NCI-H146 treated with DMSO at 0.1 percent for 48 hours (cell line): Measurements from ENCODE around the gene NAB1.
A peak's percentile ranks its signal among the peaks of the same experiment; 100 is the strongest.
"Not testable (repeated sequence)": the region's sequence is repeated elsewhere in the genome, so short reads cannot be mapped to it uniquely, and the experiment has no call there.

Source experiments
- DNase-seq: peaks from one replicate; lab custom pipeline; 2025; ENCODE audit not compliant: unreplicated experiment; lab: John Stamatoyannopoulos, UW

NAB1 gene, protein sequence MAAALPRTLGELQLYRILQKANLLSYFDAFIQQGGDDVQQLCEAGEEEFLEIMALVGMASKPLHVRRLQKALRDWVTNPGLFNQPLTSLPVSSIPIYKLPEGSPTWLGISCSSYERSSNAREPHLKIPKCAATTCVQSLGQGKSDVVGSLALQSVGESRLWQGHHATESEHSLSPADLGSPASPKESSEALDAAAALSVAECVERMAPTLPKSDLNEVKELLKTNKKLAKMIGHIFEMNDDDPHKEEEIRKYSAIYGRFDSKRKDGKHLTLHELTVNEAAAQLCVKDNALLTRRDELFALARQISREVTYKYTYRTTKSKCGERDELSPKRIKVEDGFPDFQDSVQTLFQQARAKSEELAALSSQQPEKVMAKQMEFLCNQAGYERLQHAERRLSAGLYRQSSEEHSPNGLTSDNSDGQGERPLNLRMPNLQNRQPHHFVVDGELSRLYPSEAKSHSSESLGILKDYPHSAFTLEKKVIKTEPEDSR

DNA sequence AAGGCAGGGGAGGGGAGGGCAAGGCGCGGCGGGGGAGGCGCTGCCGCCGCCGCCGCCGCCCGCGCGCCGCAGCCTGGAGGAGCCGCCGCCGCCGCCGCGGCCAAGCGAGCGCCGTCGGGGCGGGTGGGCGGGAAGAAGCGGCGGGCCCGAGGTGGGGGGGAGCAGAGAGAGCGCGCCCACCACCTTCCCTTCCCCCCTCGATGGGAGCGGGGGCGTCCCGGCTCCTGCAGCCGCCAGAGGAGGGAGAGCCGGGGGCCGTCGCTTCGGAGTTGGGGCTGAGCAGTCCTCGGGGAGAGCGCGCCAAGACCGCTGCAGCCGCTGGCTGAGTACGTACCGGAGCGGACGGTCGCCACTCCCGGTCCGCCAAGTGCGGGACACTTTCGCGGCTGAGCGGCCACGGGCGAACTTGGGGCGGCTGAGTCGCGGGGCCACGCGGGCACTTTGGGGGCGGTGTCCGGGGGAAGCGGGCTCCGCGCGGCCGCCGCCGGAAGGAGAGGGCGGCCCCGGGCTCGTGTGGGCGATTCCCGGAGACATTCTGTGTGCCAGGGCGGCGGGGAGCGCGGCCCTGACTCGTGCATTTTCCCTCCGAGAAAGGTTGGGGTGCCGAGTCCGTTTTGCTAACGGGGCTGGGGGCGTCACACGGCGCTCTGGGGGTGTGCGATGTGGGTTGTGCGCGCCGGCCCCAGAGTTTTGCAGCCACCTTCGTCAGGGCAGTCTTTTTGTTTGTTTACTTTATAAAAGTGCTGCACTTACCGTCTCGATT lies at the start of gene NAB1:
Gene NAB1 (plus strand): TSS at position 49 of the 763 bp plus-strand sequence. CDS start 10,094 bp downstream, outside the sequence.
- DNase-seq, result no peak

DNA sequence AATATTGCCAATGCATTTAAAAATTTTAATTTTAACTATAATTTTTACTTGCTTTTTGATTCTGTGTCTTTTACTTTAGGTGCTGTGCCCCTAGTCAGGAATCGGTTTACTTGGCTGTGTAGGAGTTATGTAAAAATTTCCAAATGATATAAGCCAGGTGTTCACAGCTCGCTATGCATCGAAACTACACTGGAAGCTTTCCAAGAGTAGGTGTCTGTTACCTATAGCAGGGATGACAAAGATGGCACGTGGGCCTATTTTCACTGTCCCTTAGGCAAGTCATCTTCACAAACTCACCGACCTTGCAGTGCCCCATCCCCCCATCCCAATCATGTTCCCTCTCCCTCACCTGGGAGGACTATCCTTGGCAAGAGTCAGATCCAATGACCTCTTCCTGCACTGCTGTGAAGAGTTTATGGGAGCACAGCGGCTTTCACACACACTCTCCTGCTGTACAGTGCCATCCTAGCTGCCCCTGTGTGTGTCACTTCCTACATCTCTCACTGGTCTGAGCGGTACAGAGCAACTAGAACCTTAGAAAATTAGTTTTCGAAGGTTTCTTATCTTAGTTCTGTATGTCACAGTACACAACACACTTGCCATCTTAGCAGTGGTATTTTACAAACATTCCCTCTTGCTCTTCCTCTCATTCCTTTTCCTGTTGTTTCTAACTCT lies 49.2 kb upstream of the NAB1 start:
- DNase-seq, result no peak

DNA sequence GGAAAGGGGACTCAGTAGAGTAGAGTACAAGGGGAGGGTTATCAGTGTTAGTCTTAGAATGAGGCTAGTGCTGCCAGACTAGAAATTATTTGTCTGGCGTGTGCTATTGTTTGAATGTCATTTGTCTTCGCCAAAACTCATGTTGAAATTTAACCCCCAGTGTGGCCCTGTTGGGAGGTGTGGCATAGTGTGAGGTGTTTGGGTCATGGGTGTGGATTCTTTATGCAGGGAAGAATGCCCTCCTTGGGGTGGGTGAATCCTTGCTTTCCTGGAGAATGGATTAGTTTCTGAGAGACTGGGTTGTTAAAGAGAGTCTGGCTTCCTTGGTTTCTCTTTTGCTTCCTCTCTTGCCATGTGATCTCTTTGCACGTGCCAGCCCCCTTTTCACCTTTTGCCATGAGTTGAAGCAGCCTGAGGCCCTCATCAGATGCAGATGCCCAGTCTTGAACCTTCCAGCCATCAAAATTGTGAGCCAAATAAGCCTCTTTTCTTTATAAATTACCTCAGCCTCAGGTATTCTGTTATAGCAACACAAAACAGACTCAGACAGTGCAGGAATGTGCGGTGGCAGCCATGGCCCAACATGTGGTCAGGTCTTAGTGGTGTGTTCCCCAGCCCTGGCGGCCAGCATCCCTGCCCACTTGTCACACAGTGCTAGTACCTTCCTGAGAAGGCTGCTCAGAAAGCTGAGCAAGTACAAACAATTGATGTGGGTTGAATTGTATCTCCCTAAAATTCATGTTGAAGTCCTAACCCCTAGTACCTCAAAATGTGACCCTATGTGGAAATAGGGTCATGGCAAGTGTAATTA lies 48.4 kb upstream of the NAB1 start:
- no peak for DNase-seq

DNA sequence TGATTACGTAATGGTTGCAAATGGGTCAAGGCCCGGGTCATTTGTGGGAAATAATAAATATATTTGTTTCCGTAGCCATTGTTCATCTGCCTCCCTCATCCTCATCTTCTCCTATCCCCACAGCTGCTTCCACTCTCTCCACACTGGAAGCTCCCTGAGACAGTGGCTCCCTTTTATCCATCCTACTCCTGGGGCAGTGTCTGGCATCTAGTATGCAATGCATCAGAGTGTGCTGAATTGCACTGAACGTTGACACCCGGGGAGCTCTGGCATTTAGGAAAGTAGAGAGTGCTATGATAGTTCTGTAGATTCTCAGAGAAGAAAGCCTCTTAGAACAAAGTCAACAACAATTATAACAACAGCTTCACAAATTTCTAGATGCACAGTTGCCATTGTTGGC lies 45.5 kb upstream of the NAB1 start:
- no peak for DNase-seq

DNA sequence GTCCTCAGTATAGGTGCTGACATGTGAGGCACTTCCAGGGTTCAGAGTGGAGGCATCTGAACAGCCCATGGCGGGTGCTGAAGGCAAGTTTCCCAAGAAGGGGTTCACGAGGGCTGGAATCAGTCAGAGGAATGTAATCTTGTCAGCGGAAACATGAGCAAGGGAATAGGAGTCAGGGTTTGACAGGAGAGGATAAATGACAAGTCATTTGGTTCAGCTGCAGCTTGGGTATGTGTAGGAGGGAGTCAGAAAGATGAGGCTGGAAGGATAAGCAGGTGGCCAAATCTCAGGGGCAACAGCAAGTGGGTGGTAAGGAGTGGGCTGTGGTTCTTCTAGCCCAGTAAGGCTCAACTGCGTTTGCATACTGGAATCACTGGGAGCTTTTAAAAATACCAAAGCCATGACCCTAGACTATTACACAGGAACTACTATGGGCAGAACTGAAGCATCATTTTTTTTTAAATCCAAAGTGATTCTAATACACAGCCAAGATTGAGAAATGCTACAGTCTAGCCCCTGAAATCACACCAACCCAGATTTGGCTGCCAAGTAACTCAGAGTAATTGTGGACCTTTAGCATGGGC lies 41.8 kb upstream of the NAB1 start:
- DNase-seq, result no peak

DNA sequence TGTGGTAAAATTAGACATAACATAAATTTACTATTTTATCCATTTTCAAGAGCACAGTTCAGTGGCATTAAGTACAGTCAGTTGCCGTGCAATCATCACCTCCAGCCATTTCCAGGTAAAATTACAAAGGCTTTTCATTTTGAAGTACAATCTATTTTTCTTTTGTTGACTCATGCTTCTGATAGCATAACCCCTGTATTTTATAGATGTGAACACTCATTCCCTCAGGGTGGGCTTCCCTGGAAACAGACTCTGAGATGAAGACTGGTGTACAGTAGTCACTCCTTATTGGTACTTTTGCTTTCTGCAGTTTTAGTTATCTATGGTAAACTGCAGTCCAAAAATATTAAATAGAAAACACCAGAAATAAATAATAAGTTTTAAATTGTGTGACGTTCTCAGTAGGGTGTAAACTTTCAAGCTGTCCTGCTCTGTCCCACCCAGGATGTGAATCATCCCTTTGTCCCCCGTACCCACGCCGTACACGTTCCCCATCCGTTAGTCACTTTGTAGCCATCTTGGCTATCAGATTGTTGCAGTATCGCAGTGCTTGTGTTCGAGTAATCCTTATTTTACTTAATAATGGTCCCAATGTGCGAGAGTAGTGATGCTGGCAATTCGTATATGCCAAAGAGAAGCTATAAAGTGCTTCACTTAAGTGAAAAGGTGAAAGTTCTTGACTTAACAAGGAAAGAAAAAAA lies 41.1 kb upstream of the NAB1 start:
- no peak for DNase-seq

DNA sequence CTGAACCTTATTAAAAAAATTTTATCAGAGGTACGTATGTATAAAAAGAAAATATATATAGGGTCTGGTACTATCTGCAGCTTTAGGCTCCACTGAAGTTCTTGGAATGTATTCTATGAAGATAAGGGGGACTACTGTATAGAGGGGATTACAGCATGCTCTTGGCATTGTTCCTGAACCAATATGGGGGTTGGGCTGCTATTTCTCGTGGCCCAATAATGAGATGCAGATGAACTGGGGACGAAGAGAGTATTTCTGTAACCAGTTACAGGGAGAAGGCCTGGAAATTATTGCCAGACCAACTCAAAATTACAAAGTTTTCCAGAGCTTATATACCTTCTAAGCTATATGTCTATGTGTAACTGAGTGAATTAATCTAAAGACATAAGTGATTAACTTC lies 40.0 kb upstream of the NAB1 start:
- DNase-seq, result not testable (repeated sequence)

DNA sequence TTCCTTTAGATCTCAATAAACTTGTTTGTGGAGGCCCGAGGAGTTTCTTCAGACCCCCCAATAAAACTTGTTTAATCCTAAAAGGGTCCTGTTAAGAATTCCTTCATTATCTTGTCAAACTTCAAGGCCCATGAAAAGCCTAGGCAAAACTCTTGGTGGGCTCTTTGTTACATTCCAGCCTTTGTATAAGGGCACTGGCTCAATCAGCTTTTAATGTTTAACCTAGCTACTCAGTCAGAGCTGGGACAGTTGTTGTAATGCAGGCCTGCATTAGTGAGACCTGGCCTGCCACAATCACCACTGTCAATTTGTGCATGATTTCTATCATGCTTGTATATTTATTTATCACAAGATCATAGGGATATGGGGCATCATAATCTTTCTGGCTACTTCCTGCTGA lies 39.5 kb upstream of the NAB1 start:
- DNase-seq, result not testable (repeated sequence)

DNA sequence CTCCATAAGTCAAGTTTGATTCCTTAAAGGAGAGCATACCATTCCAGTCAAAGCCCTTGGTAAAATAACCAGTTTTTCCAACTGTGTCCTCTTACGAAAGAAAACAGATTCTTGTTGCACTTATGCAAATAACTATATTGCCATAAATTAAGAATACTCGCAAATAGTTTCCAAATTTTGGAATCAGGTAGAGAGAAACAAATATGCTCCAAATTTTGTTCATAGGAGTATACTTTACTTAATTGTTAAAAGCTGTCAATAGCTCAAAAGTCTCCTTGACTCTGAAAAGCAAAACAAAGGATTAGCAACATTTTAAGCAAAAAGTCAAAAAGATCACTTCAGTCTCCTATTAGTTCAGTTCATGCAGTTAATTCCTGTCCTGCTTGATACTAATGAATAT lies 38.4 kb upstream of the NAB1 start:
- DNase-seq, result not testable (repeated sequence)

DNA sequence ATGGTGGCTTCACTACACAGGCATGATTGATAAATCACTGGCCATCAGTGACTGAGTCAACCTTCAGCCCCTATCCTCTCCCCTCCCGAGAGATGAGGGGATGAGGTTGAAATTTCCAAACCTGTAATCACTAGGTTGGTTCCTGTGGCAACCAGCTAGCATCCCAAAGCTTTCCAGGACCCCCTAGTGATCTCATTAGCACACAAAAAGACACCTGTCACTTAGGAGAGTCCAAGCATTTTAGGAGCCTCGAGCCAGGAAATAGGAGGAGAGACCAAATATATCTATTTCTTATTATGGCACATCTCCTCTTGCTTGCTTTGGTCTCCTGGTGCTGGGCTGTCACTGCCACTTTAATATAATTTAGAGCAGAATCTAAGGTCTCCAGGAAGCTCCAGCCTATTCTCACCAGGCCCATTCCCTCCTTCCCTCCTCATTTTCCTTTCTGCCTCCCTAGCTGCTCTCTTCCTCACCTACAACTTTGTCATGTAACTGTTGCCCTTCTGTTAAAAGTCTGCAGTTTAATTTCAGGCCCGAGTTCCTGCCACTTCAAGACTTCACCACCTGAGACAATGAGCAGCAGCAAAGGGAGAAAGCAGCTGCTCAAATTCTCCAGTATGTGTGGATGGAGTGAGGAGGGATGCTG lies 33.2 kb upstream of the NAB1 start:
- peak; percentile 54 for DNase-seq

DNA sequence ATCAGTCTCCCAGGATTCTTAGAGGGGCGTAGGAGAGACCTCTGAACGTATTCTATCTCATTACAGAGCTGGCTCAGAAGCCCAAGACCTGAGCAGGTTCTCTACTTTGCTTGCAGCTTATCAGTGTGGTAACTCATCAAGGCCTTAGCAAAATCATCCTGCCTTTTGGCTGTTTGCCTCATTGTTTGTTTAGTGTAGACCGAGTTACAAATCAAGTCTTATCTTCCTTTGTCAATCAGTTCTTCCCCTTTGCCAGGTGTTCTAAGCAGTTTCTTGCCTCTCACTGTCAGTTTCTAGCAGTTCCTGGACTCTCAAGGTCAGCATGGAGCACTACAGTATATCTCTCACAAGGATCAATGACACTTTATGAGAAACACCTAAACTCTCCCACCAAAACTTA lies 30.9 kb upstream of the NAB1 start:
- DNase-seq, result no peak

DNA sequence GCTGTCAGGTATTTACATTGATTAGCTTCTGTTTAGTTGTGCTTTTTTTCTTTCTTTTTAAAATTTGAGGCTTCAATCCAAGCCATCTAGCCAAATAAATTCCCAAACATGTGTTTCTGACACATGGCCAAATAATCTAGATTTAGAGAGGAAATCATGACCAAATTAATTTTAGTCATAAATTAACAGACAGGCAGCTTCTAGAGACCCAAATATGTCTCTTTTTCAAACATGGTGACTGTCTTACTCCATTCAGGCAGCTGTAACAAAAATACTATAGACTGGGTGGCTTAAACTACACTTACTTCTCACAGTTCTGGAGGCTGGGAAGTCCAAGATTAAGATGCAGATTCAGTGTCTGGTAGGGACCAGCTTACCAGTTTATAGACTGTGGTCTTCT lies 23.2 kb upstream of the NAB1 start:
- no peak for DNase-seq

DNA sequence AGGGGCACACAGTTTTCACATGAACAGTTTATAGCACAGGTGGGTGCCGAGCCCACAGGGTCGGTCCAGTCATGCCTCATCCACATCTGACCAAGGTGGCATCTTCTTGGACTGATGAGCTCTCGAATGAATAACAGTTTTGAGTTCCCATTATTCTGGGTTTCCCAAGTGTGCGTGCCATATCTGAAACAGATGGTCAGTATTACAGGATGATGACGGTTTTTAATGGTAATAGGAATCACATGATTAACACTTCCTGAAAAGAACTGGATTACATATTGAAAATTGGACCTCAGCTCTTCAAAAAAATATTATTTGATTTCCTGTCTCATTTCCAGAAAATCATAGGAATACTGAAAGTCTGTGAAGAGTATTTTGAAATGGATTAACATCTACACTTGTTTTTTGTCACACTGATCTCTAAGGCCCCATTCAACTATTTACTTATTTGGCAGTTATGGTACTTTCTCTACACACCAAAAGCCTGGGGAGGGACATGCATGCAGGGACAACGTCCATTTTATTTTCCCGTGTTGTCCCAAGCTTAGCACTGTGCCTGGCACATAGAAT lies 22.2 kb upstream of the NAB1 start:
- no peak for DNase-seq

DNA sequence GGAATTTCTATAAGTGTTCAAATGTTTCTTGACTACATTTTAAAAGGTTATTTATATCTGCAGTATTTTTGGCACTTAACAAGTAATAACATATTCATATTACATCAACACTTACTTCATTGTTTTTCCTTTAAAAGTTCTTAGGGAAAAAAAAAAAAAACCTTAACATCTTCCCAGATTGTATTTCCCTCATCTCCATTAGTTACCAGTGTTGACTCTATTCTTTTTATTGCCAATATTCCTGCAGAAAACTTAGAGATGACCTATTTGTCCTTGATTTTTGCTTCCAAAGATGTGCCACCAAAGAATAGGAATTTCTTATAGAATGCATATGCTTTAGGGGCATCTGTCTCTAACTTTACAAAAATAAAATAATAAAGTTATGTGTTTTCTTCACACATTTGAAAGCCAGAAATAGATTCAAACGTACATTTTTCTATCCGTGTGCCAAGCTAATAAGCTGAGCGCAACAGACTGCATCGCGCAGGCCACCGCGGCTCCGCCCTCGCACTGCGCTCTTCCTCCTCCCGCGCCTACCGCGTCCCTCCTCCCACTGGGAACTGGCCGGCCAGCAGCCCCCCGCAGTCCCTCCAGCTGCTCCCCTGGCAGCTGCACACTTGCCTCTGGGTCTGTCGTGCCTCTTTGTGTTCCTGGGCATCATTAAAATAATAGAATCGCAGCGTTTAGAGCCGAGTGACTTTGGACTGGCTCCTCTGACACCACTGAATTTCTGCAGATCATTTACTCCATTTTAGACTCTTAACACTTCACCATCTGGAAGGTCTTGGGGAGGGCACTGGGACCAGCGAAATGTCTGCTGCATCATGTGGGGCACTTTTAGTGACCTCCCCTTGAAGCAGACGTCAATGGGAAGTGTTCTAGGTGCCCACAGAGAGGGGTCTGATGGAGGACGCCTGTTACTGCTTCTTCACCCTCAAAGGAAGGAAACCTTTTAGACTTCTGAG lies 21.2 kb upstream of the NAB1 start:
- DNase-seq, result no peak

DNA sequence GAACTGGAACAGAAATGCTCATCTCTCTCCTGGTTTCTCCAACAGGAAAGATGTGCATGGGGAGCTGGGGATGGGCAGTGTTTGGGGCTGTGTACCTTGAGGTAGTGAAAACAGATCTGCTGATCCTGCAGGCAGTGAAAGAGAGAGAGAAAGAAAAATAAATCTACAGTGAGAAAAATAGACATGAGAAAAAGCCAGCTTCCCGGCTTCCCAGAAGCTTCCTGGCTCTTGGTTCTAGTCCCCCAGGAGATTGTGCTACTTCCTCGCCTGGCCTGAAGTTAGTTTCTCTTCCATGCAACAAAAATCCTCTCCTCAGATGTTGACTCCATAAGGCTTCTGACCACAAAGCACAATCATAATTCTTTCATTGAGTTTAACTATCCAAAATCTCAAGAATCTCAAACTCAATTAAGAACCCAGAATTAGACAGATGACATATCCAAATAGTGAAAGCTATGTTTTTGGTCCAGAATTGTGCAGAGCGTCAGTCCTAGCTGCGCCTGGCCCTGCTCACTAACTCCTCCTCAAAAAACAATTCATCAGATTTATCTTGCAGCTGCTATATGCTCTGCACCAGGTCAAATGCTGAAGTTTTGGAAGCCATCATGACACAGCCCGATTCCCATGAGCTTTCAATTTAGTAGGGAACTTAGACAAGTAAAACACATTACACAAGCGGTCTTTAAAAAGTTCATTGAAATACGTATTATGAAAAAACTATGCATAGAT lies 20.1 kb upstream of the NAB1 start:
- no peak for DNase-seq

DNA sequence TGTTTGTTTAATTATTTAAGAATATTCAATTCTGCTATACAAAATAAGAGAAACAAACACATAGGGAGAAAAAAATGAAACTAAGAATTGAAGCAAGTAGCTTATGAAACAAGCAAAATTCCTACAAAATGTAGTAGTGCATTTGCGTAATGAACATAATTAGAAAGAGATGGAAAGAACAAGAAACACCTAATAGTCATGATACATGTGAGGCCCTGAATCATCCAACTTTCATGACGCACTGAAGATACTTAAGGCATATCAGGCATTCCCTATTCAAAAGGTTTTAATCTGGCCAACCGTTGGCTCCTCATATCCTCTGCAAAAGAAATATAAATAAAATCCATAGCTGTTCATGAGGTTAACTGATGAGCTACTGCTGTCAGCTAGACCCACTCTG lies 14.5 kb upstream of the NAB1 start:
- no peak for DNase-seq

DNA sequence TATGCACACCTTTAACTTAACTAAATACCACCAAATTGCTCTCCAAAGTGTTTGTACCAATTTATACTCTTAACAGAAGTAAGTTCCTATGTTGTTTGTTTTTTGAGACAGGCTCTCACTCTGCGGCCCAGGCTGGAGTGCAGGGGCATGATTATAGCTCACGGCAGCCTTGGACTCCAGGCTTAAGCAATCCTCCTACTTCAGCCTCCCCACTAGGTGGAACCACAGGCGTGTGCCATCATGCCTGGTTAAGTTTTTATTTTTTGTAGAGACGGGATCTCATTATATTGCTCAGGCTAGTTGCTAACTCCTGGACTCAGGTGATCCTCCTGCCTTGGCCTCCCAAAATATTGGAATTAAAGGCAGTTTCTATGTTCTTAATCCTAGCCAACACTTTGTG lies 13.1 kb upstream of the NAB1 start:
- no peak for DNase-seq
